Mammary epithelial cell (primary cell): Measurements from ENCODE around the gene DNAH17.

ENCODE experiments used
- CTCF ChIP-seq, 2 donors: IDR thresholded peaks in 1 of 2; conservative IDR thresholded peaks in 1 of 2; 2 replicates each; pipeline ENCODE4 v1.5.1; 2011 to 2012; ENCODE audit warnings: inconsistent platforms in 2 of 2, low read length in 2 of 2, mild to moderate bottlenecking in 2 of 2, control low read depth in 1 of 2, low read depth in 1 of 2; ENCODE audit not compliant: insufficient read depth in 1 of 2; ENCODE audit errors: extremely low read depth in 1 of 2
- EZH2 ChIP-seq: IDR thresholded peaks from 2 replicates; pipeline ENCODE4 v1.6.1; 2012; ENCODE audit warnings: low read length, inconsistent platforms, borderline replicate concordance

- no peak for TF ChIP-seq CTCF (conservative IDR thresholded peaks at IDR 0.05 in 1 of 2, IDR thresholded peaks at IDR 0.05 in 1 of 2; ENCODE audit: extremely low read depth in 1 of 2, insufficient read depth in 1 of 2, low read depth in 1 of 2, low read length in 2 of 2)
- TF ChIP-seq EZH2: no peak
Observed at GRCh38 chr17:78532922-78533640, 44.1 kb downstream of the DNAH17 start.
